Loucy (cell line): ENCODE results near the gene KCNF1.

ENCODE experiments used
- H2AFZ ChIP-seq: fragments of 200-600 bp; sonication (generic); 2 replicates; pipeline ENCODE4 v1.6.0; 2016; ENCODE audit warnings: antibody characterized with exemption, mild to moderate bottlenecking, low read length, moderate library complexity
- H3F3A ChIP-seq: fragments of 200-600 bp; 2 replicates; pipeline ENCODE4 v1.6.0; 2016; ENCODE audit warnings: antibody characterized with exemption, low read depth, mild to moderate bottlenecking
- H3K27me3 ChIP-seq: fragments of 200-600 bp; sonication (generic); 2 replicates; pipeline ENCODE4 v1.6.1; 2014; ENCODE audit warnings: low read length, mild to moderate bottlenecking; ENCODE audit not compliant: insufficient read depth, poor library complexity, severe bottlenecking
- H3K36me3 ChIP-seq: fragments of 200-600 bp; sonication (generic); 2 replicates; pipeline ENCODE4 v1.6.1; 2016; ENCODE audit warnings: low read length; ENCODE audit not compliant: insufficient read depth
- H3K4me1 ChIP-seq: fragments of 200-600 bp; sonication (generic); 2 replicates; pipeline ENCODE4 v1.5.1; 2014; ENCODE audit warnings: low read length, mild to moderate bottlenecking; ENCODE audit not compliant: insufficient read depth, poor library complexity, severe bottlenecking
- H3K4me2 ChIP-seq: fragments of 200-600 bp; sonication (generic); 2 replicates; pipeline ENCODE4 v1.6.0; 2014; ENCODE audit warnings: antibody characterized with exemption, low read length, low read depth, mild to moderate bottlenecking; ENCODE audit not compliant: poor library complexity, severe bottlenecking
- H3K4me3 ChIP-seq: fragments of 200-600 bp; sonication (generic); 2 replicates; pipeline ENCODE4 v1.5.1; 2014; ENCODE audit warnings: low read length, mild to moderate bottlenecking, mixed read lengths; ENCODE audit not compliant: poor library complexity, severe bottlenecking
- H3K79me2 ChIP-seq: fragments of 200-600 bp; sonication (generic); 2 replicates; pipeline ENCODE4 v1.6.1; 2014; ENCODE audit warnings: low read length; ENCODE audit not compliant: insufficient read depth
- H3K9ac ChIP-seq: fragments of 200-600 bp; sonication (generic); 2 replicates; pipeline ENCODE4 v1.6.0; 2014; ENCODE audit warnings: mild to moderate bottlenecking, low read depth, low read length, moderate library complexity; ENCODE audit not compliant: poor library complexity, severe bottlenecking
- H3K9me2 ChIP-seq: fragments of 200-600 bp; sonication (generic); replicated peaks from 2 replicates; pipeline ENCODE4 v1.6.1; 2016; ENCODE audit warnings: low read depth, low read length, mixed read lengths
- H3K9me3 ChIP-seq: fragments of 200-600 bp; sonication (generic); 2 replicates; pipeline ENCODE4 v1.6.1; 2014; ENCODE audit warnings: mild to moderate bottlenecking, antibody characterized with exemption, low read length, low read depth; ENCODE audit not compliant: insufficient read depth
- H4K20me1 ChIP-seq: fragments of 200-600 bp; sonication (generic); 2 replicates; pipeline ENCODE4 v1.6.0; 2014; ENCODE audit warnings: antibody characterized with exemption, low read length, mild to moderate bottlenecking; ENCODE audit not compliant: insufficient read depth, poor library complexity, severe bottlenecking
- EZH2phosphoT487 ChIP-seq: fragments of 200-600 bp; IDR thresholded peaks from 2 replicates; pipeline ENCODE4 v1.6.1; 2018; ENCODE audit warnings: antibody characterized with exemption, mild to moderate bottlenecking, moderate library complexity, borderline replicate concordance
- TF ChIP-seq, protein P1 (sequence below): fragments of 200-600 bp; sonication (generic); conservative IDR thresholded peaks from 2 replicates; pipeline ENCODE4 v1.5.1; 2014; ENCODE audit warnings: mild to moderate bottlenecking, antibody characterized with exemption, low read length

The KCNF1 gene

GRCh38 chr2:10920764-10921388 is 9.1 kb downstream of the KCNF1 start:
- Histone ChIP-seq H3K9me2 (no peaks in the 10 kb centered on the region), H3F3A (no peaks in the 10 kb centered on the region), H2AFZ (no peak overlapping the region), H3K79me2 (no peaks in the 10 kb centered on the region), H3K4me2 (no peak overlapping the region), H3K9me3 (no peaks in the 10 kb centered on the region), H3K27me3 (no peaks in the 10 kb centered on the region), H3K4me3 (no peak overlapping the region), H3K9ac (no peak overlapping the region), H4K20me1 (no peaks in the 10 kb centered on the region), H3K36me3 (no peaks in the 10 kb centered on the region), H3K4me1 (no peaks in the 10 kb centered on the region)
- TF ChIP-seq, protein P1, sequence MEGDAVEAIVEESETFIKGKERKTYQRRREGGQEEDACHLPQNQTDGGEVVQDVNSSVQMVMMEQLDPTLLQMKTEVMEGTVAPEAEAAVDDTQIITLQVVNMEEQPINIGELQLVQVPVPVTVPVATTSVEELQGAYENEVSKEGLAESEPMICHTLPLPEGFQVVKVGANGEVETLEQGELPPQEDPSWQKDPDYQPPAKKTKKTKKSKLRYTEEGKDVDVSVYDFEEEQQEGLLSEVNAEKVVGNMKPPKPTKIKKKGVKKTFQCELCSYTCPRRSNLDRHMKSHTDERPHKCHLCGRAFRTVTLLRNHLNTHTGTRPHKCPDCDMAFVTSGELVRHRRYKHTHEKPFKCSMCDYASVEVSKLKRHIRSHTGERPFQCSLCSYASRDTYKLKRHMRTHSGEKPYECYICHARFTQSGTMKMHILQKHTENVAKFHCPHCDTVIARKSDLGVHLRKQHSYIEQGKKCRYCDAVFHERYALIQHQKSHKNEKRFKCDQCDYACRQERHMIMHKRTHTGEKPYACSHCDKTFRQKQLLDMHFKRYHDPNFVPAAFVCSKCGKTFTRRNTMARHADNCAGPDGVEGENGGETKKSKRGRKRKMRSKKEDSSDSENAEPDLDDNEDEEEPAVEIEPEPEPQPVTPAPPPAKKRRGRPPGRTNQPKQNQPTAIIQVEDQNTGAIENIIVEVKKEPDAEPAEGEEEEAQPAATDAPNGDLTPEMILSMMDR: no peak
- no peak for TF ChIP-seq EZH2phosphoT487

GRCh38 chr2:10921525-10921924 is 9.8 kb downstream of the KCNF1 start:
- Histone ChIP-seq H3K9me3 (no peaks in the 10 kb centered on the region), H3F3A (no peaks in the 10 kb centered on the region), H3K4me2 (no peak overlapping the region), H3K79me2 (no peaks in the 10 kb centered on the region), H4K20me1 (no peaks in the 10 kb centered on the region), H3K9ac (no peak overlapping the region), H2AFZ (no peak overlapping the region), H3K4me3 (no peak overlapping the region), H3K9me2 (no peaks in the 10 kb centered on the region), H3K36me3 (no peaks in the 10 kb centered on the region), H3K4me1 (no peaks in the 10 kb centered on the region), H3K27me3 (no peaks in the 10 kb centered on the region)
- TF ChIP-seq, protein P1: no peak
- TF ChIP-seq EZH2phosphoT487: no peak

DNA sequence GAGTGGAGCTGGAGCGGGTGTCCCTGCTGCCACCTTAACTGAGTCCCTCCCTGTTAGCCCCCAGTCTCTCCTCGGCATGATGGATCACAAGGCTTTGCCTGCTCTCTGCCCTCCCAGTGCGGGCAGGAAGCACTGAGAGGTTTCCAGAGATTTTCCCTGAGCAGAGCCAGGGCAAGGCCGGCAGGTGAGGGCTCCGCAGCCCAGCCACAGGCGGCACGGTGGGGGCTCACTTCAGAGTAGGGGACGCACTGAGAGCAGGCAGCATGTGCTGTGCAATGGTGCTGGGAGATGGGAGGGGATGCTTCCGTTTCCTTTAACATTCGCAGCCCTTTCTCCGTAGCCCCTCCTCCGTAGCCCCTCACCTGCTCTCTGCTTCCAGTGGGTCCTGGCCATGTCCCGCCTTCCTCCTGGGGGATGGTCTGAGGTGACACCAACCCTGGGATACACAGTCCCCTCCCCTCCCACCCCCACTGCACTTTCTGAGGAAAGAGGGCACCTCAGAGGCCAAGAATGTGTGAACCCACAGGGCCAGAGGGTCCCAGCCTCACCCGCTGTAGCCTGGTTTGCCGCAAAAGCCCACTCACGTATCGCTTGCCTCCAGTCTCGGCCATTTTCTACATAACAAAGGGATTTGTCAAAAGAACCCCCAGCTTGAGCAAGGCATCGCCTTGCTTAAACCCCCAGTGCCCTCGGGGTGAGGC is 10.7 kb downstream of the KCNF1 start:
- Histone ChIP-seq H3K4me3 (no peak overlapping the region), H3K79me2 (no peaks in the 10 kb centered on the region), H4K20me1 (no peaks in the 10 kb centered on the region), H3K4me2 (no peak overlapping the region), H3K9ac (no peak overlapping the region), H3K4me1 (no peaks in the 10 kb centered on the region), H3F3A (no peaks in the 10 kb centered on the region), H3K27me3 (no peaks in the 10 kb centered on the region), H3K36me3 (no peaks in the 10 kb centered on the region), H3K9me3 (no peaks in the 10 kb centered on the region), H2AFZ (no peak overlapping the region), H3K9me2 (no peaks in the 10 kb centered on the region)
- no peak for TF ChIP-seq EZH2phosphoT487
- TF ChIP-seq, protein P1: no peak
